HG03439 (cell line): ENCODE results near the gene MANSC1.
"Not testable (repeated sequence)": the region's sequence is repeated elsewhere in the genome, so short reads cannot be mapped to it uniquely, and the experiment has no call there.

ENCODE experiments used
- ATAC-seq: cut with Tn5 transposase; IDR thresholded peaks from one replicate; pipeline ENCODE4 v1.9.1; 2021; ENCODE audit warnings: mild to moderate bottlenecking, moderate library complexity; ENCODE audit not compliant: unreplicated experiment

The MANSC1 gene

DNA sequence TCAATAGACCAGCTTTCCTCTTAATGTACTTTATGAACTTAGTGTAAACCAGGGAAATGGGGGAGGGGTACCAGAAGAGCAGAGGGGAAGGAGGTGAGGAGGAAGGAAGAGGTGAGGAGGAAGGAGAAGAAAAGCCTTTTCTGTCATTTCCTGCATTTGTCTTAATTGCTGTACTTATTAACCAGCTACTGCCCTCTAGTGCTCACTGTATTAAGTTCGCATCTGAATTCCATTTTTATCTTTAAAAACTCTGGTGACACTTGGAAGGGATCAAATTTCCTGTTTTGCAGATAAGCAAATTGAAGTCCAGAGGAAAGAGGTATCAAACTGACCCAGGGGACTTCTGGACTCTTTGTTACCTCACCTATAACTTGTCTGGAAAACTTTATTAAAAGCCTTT lies 22.2 kb downstream of the MANSC1 start:
- no peak for ATAC-seq

DNA sequence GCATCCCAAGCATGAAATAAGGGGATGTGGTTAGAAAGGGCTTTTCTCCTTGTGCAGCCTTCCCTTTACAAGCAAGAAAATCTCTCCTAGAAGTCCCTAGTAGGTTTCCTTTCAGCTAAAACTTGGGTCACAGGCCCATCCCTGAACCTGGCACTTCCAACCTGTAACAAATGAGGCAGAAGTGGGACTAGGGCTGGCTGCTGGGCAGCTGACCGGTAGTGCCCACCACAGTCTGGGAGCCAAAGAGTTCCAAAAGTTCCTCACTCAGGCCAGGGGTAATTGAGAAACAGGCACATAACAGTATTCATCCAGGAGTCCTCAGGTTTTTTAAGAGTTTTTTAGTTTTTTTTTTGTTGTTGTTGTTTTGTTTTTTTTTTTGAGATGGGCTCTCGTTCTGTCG lies 23.8 kb downstream of the MANSC1 start:
- no peak for ATAC-seq

DNA sequence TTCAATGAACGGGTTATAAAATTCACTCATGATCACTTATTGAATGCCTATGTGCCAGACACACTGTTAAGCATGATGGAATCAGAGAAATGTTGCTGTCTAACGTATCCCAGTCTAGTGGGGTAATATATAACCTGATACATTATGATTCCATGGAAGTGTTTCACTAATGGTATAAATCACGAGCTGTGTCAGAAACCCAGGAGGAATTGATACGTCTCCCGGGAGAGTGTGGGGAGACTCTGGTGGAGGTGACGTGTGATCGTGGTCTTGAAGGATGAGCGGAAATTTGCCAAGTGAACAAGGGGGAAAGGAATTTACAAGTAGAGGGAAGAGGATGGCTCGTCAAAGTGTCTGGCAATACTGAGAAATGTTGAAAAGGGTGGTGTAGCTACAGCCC lies 26.5 kb downstream of the MANSC1 start:
- ATAC-seq, result no peak

DNA sequence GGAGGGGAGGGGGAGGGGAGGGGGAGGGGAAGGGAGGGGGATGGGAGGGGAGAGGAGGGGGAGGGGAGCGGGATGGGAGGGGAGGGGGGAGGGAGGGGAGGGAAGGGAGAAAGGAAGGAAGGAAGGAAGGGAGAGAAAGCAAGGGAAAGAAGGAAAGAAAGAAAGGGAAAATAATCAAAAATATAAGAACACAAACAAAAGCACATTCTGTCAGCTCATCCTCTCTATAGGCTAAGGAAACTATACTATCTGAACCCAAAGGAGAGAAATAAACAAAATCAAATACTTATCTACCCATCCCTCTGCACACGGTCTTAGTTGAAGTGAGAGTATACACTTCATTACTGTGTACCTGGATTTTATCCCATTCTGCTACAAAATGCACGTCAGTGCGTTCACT lies 26.9 kb downstream of the MANSC1 start:
- no peak for ATAC-seq

DNA sequence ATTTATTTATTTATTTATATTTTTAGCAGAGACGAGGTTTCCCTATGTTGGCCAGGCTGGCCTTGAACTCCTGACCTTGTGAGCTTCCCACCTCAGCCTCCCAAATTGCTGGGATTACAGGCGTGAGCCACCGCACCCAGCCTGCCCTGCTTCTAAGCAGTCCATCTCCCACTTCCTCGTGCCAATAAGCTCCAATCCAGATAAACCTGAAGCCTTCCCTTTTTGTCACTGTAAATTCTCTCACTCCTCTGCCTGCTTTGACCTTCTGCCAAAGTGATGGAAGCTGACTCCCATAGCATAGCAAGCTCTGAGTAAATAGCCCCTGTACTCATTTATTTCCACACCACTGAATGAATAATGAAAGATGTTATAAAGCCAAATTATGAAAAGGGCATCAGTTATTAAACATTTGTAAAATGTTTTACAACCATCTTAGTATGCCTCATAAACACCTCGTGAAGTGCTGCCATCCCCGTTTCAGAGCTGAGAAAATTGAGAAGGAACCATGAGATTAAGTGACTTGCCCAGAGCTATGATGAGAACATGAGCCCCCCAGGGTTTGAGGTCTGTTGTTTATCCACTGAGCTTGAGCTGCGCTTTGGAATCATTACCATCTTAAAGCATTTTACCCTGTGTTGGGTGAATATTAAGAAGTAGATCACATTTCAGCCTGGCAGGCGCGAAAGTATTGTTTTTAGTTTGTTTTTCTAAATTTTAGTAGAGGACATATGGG lies 30.4 kb downstream of the MANSC1 start:
- no peak for ATAC-seq

DNA sequence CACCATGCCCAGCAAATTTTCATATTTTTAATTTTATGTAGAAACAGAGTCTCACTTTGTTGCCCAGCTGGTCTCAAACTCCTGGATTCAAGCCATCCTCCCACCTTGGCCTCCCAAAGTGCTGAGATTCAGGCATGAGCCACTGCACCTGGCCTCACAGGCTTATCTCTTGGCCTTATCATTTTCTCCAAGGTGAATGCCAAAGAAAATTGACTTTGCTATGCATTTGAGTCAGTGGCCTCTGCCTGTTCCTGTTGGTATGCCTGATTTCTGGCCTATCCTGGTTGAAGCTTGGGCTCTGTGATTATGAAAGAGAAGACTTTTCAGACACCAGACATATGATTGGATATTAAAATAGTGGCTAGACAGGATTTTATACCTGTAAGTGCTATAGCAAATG lies 34.2 kb downstream of the MANSC1 start:
- ATAC-seq, result no peak

DNA sequence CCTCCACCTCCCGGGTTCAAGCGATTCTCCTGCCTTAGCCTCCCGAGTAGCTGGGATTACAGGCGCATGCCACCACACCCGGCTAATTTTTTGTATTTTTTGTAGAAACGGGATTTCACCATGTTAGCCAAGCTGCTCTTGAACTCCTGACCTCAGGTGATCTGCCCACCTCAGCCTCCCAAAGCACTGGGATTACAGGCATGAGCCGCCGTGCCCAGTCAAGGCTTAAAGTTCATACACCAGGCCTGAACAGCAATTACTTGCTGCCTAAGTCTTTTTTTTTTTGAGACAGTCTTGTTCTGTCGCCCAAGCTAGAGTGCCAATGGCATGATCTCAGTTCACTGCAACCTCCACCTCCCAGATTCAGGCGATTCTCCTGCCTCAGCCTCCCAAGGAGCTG lies 39.3 kb downstream of the MANSC1 start:
- not testable (repeated sequence) for ATAC-seq

DNA sequence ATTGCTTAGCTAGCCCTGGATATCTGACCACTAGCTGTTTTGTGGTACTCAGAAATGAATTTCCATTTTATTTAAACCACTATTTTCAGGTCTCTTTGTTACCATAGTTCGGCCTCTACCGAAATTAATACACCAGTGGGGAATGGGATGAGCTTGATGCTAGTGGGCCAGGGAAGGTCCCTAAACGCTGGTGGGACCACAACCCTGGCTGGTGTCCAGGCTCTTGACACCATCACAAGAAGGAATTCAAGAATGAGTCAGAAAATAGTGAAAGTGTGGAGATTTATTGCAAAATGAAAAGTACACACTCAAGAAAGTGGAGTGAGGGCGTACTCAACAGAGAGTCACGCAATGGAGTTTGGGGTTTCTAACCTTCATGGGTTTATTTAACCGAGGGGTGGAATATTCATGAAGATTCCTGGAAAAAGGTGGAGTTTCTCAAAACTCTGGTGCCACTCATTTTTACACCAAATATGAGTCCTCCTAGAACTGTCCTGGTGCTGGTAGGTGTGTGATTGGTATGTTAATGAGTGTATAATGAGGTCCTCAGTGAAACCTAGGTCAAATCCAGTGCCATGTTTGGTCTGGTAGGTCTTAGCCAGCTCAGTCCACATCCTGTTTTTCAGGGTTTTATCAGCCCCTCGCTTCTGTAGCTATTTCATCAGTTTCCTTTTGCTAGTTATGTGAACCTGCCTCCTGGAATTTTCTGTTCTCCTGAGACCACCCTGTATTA lies 44.3 kb downstream of the MANSC1 start:
- ATAC-seq, result no peak

DNA sequence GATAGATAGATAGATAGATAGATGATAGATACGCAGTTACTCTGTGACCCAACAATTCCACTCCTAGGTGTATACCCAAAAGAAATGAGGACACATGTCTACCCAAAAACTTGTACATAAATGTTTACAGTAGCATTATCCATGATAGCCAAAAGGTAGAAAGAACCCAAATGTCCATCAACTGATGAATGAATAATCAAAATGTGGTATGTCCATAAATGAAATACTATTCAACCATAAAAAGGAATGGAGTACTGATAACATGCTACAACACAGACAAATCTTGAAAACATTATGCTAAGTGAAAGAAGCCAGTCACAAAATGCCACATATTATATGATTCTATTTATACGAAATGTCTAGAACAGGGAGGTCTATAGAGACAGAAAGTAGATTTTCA lies 47.1 kb downstream of the MANSC1 start:
- ATAC-seq, result no peak

DNA sequence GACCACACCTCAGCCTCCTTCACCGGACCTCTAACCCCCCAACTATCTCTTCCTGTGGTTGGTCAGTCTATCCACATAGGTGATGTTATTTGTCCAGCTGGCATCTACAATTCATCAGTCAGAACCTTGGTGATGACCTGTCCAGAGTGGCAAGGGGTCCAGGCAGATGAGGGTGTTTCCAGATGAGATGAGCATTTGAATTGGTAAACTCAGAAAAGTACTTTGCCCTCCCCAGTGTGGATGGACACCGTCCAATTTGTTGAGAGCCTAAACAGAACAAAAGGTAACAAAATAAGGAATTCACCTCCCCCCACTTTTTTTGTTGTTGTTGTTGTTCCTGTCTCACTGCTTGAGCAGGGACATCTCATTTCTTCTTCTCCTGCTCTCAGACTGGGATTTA lies 48.9 kb downstream of the MANSC1 start:
- no peak for ATAC-seq

DNA sequence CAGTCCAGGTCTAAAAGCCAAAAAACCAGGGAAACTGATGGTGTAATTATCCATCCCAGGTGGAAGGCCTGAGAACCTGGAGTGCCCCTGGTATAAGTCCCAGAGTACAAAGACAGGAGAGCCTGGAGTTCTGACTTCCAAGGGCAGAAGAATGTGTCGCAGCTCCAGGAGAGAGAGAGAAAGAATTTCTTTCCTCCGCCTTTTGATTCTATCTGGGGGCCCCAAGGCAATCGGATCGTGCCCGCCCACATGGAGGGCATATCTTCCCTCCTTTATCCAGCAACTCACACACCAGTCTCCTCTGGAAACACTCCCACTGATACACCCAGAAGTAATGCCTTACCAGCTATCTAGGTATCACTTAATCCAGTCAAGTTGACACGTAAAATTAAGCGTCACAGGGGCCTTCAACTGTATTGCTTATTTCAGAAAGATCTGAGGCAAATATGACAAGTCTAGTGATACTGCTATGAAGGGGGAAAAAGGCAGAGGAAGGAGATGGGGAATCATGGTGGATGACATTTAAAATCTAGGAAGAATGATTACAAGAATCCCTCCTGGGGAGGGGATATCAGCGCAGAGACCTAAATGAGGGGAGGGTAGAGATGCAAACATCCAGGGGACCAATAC lies 52.7 kb downstream of the MANSC1 start:
- ATAC-seq, result no peak

DNA sequence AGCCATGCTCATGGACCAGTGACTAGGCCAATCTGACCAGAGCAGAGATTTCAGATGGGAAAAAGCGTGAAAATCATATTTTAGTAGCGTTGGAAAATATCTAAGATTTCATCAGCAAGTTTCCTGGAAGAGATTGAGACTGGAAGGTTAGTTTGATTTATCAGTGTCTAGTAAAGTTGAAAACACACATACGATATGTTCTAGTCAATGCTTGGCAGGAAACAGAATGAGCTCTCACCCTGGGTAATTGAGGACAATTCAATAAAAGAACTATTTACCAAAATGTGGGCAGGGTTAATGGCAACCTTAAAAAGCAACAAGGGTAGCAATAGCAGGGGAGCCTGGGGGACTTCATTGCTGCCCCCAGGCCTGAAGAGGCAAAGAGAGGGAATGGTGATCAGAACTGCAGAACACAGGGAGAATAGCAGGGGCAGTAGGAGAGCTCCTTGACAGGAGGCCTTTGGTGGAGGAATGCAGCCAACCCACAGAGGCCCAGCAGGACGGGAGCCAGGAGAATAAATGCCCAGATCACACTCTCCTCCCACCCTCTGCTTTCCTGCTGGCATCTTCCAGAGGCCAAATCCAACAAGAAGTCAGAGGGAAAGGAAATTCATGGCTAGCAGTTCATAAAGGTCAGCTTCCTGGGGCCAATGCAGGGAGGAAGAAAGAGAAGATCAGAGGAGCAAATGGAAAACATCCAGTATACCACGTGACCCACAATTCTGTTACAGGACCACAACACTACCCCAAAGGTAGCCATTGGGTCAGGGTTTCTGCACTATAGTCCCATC lies 55.6 kb downstream of the MANSC1 start:
- ATAC-seq, result no peak

DNA sequence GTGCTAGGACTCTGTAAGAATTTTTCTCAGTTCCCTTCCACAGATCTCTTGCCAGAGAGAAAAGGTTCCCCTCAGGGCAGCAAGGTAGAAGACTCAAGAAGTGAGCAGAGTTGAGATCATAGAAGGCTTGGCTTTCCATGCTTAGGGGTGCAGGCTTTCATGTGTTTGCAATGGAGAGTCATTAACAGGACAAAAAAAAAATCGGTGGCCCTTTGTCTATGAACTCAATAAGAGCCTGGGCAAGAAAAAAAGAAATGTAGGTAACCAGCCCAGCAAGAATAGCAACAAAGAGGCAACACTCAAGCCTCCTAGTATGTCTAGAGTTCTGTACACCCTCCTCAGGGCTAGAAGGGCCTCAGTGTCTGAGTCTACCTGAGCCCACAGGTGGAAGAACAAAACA lies 59.8 kb downstream of the MANSC1 start:
- no peak for ATAC-seq

DNA sequence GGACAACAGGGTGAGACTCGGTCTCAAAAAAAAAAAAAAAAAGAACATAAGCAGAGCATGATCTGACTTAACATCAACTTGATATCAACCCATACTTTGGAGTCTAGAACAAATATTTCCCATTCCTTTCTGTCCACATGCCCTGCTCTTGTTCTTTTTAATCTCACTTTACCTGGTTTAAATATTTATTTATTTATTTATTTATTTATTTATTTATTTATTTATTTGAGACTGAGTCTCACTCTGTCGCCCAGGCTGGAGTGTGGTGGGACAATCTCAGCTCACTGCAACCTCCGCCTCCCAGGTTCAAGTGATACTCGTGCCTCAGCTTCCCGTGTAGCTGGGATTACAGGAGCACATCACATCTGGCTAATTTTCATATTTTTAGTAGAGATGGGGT lies 63.6 kb downstream of the MANSC1 start:
- no peak for ATAC-seq

DNA sequence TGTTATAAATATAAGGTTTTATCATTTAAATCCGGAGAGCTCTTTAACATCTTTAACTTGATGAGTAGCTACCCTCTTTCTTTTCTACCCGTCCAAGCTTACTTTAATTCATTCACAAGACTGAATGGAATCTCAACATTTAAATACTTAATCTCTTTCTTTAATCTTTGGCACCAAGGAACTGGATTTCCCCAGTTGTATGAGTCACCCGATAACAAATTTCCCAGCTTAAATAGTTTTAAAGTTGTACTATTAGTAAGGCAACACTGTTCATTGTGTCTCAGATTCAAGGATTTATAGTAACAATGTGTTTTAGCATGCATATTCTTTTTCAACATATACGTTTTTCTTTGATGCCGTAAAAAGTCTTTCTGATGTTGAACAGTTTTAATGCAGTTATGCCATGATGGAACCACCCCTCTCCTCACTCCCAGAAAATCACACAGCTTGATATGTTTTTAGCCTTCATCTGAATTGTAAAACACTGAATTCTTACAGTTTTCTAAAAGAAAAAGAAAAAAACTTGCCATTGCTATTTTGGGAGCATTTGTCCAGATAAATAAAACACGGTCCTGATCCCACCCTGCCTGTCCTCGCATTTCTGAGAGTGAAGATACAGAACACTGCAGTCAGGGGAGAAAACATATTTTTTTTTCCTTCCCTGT lies 67.1 kb downstream of the MANSC1 start:
- no peak for ATAC-seq

DNA sequence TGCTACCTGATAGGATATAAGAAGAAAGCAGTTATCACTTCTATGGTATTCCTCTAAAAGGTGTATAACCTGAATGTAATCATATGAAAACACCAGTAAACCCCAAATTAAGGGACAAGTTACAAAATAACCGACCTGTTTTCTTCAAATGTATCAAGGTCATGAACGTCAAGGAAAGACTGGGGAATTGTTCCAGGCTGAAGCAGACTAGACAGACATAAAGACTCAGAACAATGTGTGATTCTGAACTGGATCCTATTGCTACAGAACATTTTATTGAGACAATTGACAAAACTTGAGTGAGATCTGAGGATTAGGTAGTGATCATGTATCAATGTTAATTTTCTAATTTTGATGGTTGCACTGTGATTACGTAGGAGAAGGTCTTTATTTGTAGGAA lies 67.8 kb downstream of the MANSC1 start:
- no peak for ATAC-seq

DNA sequence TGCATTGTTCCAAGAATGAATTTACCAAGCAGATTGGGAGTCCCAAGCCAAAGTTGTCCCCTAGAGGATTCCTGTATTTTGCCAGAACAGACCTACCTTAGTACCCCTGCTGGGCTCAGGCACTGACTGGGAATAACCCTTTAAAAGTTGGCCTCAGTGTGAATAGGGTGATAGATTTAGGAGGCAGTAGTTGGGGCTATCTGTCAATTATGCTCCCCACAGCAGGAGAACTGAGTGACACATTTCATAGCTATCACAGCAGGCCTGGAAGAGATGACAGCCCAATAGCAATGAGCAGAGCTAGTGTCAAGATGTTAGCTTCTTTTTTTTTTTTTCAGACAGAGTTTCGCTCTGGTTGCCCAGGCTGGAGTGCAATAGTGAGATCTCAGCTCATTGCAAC lies 68.9 kb downstream of the MANSC1 start:
- ATAC-seq, result no peak

DNA sequence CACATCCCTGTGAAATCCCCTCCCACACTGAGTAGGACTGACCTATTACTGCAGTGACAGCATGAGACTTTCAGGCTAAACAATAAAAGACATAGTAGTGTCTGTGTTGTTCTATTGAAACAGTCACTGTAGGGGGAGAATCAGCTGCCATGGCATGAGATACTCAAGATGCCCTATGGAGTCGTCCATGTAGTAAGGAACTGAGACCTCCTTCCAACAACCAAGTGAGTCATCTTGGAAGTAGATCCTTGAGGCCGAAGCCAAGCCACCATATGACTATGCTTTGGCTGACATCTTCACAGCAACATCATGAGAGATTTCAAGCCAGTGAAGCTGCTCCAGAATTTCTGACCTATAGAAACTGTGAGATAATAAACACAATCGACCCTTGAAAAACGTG lies 71.1 kb downstream of the MANSC1 start:
- no peak for ATAC-seq
